OCI-LY1 (cell line): ENCODE results near the gene PTRHD1.

ENCODE experiments used
- EZH2 ChIP-seq: fragments of 200-600 bp; sonication (generic), shearing (Covaris generic); IDR thresholded peaks from 2 replicates; pipeline ENCODE4 v1.8.0; 2017; ENCODE audit warnings: borderline replicate concordance, mixed run types, mild to moderate bottlenecking, antibody characterized with exemption, low read length, moderate library complexity, mixed read lengths
- TF ChIP-seq, protein P1 (sequence below): fragments of 200-600 bp; sonication (generic), shearing (Covaris generic); IDR thresholded peaks from 2 replicates; pipeline ENCODE4 v1.5.1; 2017; ENCODE audit warnings: mild to moderate bottlenecking, antibody characterized with exemption, low read length, moderate library complexity, mixed read lengths

DNA sequence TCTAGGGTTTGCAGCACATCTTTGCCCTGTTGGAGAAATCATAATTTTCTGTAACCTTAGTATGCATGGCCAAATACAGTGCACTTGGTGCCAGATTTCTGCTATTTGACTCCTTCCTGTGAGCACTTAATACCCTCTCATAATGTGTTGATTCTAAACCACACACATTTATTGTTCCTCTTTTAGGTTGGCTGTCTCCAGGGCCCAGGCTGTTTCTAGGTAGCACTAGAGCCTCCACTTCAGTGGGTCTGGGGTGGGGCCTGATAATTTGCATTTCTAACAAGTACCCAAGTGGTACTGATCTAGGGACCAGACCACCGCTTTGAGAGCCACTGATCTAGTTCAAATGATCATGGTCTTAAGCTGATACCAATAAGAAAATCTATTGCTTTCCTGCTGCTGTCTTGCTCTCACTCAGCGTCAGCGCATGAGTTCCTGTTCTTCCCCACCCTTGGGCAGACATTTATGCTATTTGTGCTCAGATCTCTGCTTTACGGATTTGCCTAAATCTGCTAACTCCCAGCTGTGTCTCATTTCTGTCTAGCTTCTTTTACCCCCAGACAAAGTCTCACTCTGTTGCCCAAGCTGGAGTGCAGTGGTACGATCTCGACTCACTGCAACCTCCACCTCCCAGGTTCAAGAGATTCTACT lies 7.4 kb downstream of the PTRHD1 start:
- TF ChIP-seq, protein P1, sequence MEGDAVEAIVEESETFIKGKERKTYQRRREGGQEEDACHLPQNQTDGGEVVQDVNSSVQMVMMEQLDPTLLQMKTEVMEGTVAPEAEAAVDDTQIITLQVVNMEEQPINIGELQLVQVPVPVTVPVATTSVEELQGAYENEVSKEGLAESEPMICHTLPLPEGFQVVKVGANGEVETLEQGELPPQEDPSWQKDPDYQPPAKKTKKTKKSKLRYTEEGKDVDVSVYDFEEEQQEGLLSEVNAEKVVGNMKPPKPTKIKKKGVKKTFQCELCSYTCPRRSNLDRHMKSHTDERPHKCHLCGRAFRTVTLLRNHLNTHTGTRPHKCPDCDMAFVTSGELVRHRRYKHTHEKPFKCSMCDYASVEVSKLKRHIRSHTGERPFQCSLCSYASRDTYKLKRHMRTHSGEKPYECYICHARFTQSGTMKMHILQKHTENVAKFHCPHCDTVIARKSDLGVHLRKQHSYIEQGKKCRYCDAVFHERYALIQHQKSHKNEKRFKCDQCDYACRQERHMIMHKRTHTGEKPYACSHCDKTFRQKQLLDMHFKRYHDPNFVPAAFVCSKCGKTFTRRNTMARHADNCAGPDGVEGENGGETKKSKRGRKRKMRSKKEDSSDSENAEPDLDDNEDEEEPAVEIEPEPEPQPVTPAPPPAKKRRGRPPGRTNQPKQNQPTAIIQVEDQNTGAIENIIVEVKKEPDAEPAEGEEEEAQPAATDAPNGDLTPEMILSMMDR = no peak
- no peak for TF ChIP-seq EZH2
